ENCODE measurements around the gene IMMP2L.

DNA sequence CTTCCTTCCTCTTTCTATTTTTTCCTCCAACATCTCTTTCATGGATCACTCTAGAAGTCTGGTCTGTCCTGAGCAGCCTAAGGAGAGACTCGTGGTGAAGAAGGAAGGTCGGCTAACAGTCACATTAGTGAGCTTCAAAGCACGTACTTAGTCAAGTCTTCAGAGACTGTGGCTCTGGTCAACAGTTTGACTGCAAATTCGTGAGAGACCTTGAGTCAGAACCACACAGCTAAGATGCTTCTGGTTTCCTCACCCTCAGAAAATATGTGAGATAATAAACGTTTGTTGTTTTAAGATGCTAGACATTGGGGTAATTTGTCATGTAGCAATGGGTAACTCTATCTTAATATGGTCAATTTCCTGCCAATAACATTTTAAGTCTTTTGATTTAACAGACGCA lies 597.5 kb downstream of the IMMP2L start:
- no peak for TF ChIP-seq POLR2A (IDR thresholded peaks at IDR 0.05)
- TF ChIP-seq, protein P1, sequence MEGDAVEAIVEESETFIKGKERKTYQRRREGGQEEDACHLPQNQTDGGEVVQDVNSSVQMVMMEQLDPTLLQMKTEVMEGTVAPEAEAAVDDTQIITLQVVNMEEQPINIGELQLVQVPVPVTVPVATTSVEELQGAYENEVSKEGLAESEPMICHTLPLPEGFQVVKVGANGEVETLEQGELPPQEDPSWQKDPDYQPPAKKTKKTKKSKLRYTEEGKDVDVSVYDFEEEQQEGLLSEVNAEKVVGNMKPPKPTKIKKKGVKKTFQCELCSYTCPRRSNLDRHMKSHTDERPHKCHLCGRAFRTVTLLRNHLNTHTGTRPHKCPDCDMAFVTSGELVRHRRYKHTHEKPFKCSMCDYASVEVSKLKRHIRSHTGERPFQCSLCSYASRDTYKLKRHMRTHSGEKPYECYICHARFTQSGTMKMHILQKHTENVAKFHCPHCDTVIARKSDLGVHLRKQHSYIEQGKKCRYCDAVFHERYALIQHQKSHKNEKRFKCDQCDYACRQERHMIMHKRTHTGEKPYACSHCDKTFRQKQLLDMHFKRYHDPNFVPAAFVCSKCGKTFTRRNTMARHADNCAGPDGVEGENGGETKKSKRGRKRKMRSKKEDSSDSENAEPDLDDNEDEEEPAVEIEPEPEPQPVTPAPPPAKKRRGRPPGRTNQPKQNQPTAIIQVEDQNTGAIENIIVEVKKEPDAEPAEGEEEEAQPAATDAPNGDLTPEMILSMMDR (IDR thresholded peaks at IDR 0.05), result no peak

Data from thyroid gland (tissue), 4 donors.